HepG2 (cell line): ENCODE data around the gene TMEM253. TPM values are rescaled to one million over a fixed set of nuclear protein-coding genes. Genes with fewer than 3 reads are reported as not detected.
A peak's percentile ranks its signal among the peaks of the same experiment; 100 is the strongest.

Source experiments
- AGO2 ChIP-seq: fragments of 200-400 bp; formaldehyde crosslinking; optimal IDR thresholded peaks from 2 replicates; pipeline ENCODE3; 2017; ENCODE audit warnings: mild to moderate bottlenecking, low read depth, low read length, moderate library complexity
- ARID2 ChIP-seq: sonication (generic); formaldehyde crosslinking; IDR thresholded peaks from 2 replicates; pipeline ENCODE4 v1.8.1; 2022; ENCODE audit warnings: mild to moderate bottlenecking, missing genetic modification reagents, borderline replicate concordance
- ARNT2 ChIP-seq: sonication (generic); formaldehyde crosslinking; IDR thresholded peaks from 2 replicates; pipeline ENCODE4 v1.8.0; 2022; ENCODE audit warnings: mild to moderate bottlenecking, low read depth, missing genetic modification reagents, moderate library complexity
- ARNTL ChIP-seq: sonication (generic); formaldehyde crosslinking; IDR thresholded peaks from 2 replicates; pipeline ENCODE4 v1.4.0; 2020; ENCODE audit warnings: mild to moderate bottlenecking, missing genetic modification reagents
- ATF3 ChIP-seq: sonication (generic); formaldehyde crosslinking; IDR thresholded peaks from 2 replicates; pipeline ENCODE4 v1.4.0; 2020; ENCODE audit warnings: missing genetic modification reagents
- FOXK2 ChIP-seq: fragments of 450-650 bp; IDR thresholded peaks from 2 replicates; pipeline ENCODE4 v1.6.1; 2016
- FOXO1 ChIP-seq: sonication (generic); formaldehyde crosslinking; IDR thresholded peaks from 2 replicates; pipeline ENCODE4 v1.4.0; 2020; ENCODE audit warnings: missing genetic modification reagents
- GLI4 ChIP-seq: sonication (generic); formaldehyde crosslinking; IDR thresholded peaks from 2 replicates; pipeline ENCODE4 v1.5.1; 2020; ENCODE audit warnings: missing genetic modification reagents, mild to moderate bottlenecking, moderate library complexity, borderline replicate concordance
- KDM6A ChIP-seq: IDR thresholded peaks from 2 replicates; pipeline ENCODE4 v1.6.1; 2016; ENCODE audit warnings: low read depth
- NR2F2 ChIP-seq: IDR thresholded peaks from 2 replicates; pipeline ENCODE4 v1.6.1; 2012; ENCODE audit warnings: low read depth, inconsistent platforms, borderline replicate concordance
- PHF5A ChIP-seq: IDR thresholded peaks from one replicate; pipeline ENCODE4 v1.6.1; 2018; ENCODE audit warnings: low read depth, missing genetic modification reagents; ENCODE audit not compliant: unreplicated experiment
- POGZ ChIP-seq: sonication (generic); formaldehyde crosslinking; IDR thresholded peaks from 2 replicates; pipeline ENCODE4 v1.4.0; 2020; ENCODE audit warnings: mild to moderate bottlenecking, missing genetic modification reagents
- PRDM4 ChIP-seq: sonication (generic); formaldehyde crosslinking; IDR thresholded peaks from 2 replicates; pipeline ENCODE4 v1.9.0; 2021; ENCODE audit warnings: missing genetic modification reagents, borderline replicate concordance
- SIN3B ChIP-seq: fragments of 150-350 bp; IDR thresholded peaks from 2 replicates; pipeline ENCODE4 v1.6.1; 2014; ENCODE audit warnings: low read length
- SMYD3 ChIP-seq: sonication (generic); formaldehyde crosslinking; IDR thresholded peaks from 2 replicates; pipeline ENCODE4 v1.8.1; 2023; ENCODE audit warnings: mild to moderate bottlenecking, missing genetic modification reagents
- SNAI1 ChIP-seq: sonication (generic); formaldehyde crosslinking; IDR thresholded peaks from 2 replicates; pipeline ENCODE4 v1.5.0; 2020; ENCODE audit warnings: mild to moderate bottlenecking, missing genetic modification reagents, borderline replicate concordance
- SRF ChIP-seq: IDR thresholded peaks from 2 replicates; pipeline ENCODE4 v1.6.1; 2011; ENCODE audit warnings: mild to moderate bottlenecking, low read depth, low read length, moderate library complexity
- THAP8 ChIP-seq: sonication (generic); formaldehyde crosslinking; IDR thresholded peaks from 2 replicates; pipeline ENCODE4 v1.5.1; 2020; ENCODE audit warnings: missing genetic modification reagents, mild to moderate bottlenecking, borderline replicate concordance
- TOE1 ChIP-seq: sonication (generic); formaldehyde crosslinking; IDR thresholded peaks from 2 replicates; pipeline ENCODE4 v1.4.0; 2020; ENCODE audit warnings: mild to moderate bottlenecking, missing genetic modification reagents
- ZMYM3 ChIP-seq: sonication (generic); formaldehyde crosslinking; IDR thresholded peaks from 2 replicates; pipeline ENCODE4 v1.5.1; 2020; ENCODE audit warnings: mild to moderate bottlenecking, missing genetic modification reagents
- ZNF143 ChIP-seq: sonication (generic); formaldehyde crosslinking; IDR thresholded peaks from 2 replicates; pipeline ENCODE4 v1.4.0; 2020; ENCODE audit warnings: missing genetic modification reagents
- ZNF18 ChIP-seq: sonication (generic); formaldehyde crosslinking; IDR thresholded peaks from 2 replicates; pipeline ENCODE4 v1.8.0; 2022; ENCODE audit warnings: mild to moderate bottlenecking, missing genetic modification reagents; ENCODE audit not compliant: insufficient replicate concordance
- ZNF251 ChIP-seq: sonication (generic); formaldehyde crosslinking; IDR thresholded peaks from 2 replicates; pipeline ENCODE4 v1.9.0; 2021; ENCODE audit warnings: mild to moderate bottlenecking, missing genetic modification reagents
- ZNF256 ChIP-seq: sonication (generic); formaldehyde crosslinking; conservative IDR thresholded peaks from 2 replicates; pipeline ENCODE4 v1.4.0; 2020; ENCODE audit warnings: missing genetic modification reagents
- ZNF282 ChIP-seq: fragments of 450-650 bp; IDR thresholded peaks from 2 replicates; pipeline ENCODE4 v1.6.1; 2018; ENCODE audit not compliant: partially characterized antibody
- ZNF367 ChIP-seq: sonication (generic); formaldehyde crosslinking; IDR thresholded peaks from 2 replicates; pipeline ENCODE4 v1.4.0; 2020; ENCODE audit warnings: missing genetic modification reagents, borderline replicate concordance
- ZNF780A ChIP-seq: sonication (generic); formaldehyde crosslinking; IDR thresholded peaks from 2 replicates; pipeline ENCODE4 v1.8.0; 2022; ENCODE audit warnings: mild to moderate bottlenecking, missing genetic modification reagents, moderate library complexity
- polyA plus RNA-seq, 8 experiments: library from polyadenylated mRNA; depleted of rRNA in 3 of 8; stranded (reverse) in 7 of 8; unstranded in 1 of 8; fragments of >200 nt; fragmentation: Illumina TruSeq in 4 of 8; extraction: Trizol in 4 of 8; gene quantifications; 2 replicates each; pipeline versions ENCODE4 v1.2.1 to v1.2.3, GENCODE V29; 2011 to 2016; ENCODE audit warnings: low read depth in 4 of 8, missing spikeins in 1 of 8, mixed read lengths in 1 of 8; ENCODE audit not compliant: insufficient read depth in 1 of 8
- total RNA-seq, 5 experiments: library from RNA; depleted of rRNA; stranded (reverse); fragments of >200 nt; fragmentation: Illumina TruSeq; extraction: Trizol; gene quantifications; 2 replicates each; pipeline ENCODE4 v1.2.3, GENCODE V29; 2016; ENCODE audit warnings: low read depth in 1 of 5

The TMEM253 gene
- total and polyA plus RNA-seq, 2 of the 13 experiments (the other 11 are each of a cell fraction or from before 2014, with no cell fraction given) = 0.29 to 0.45 TPM

GRCh38 chr14:21092273-21093011 lies 8.4 kb upstream of the TMEM253 start (continued):
- TF ChIP-seq SMYD3 (CRISPR knock-in tag) (0 out of 2 replicates have a peak, but pooled peaks have one; percentile 28), ARNT2 (CRISPR knock-in tag) (peak; percentile 82), FOXK2 (no peak), THAP8 (CRISPR knock-in tag) (no peak), ZNF367 (CRISPR knock-in tag) (no peak), PRDM4 (no peak), KDM6A (CRISPR knock-in tag) (no peak), ZNF143 (CRISPR knock-in tag) (no peak; the same call in 1 of the 2 replicates), FOXO1 (CRISPR knock-in tag) (peak; percentile 81; the same call in 1 of the 2 replicates), ARNTL (CRISPR knock-in tag) (0 out of 2 replicates have a peak, but pooled peaks have one; percentile 30), SIN3B (peak; percentile 75), ZNF18 (CRISPR knock-in tag) (no peak), POGZ (peak; percentile 94), PHF5A (peak; percentile 82), ZNF256 (CRISPR knock-in tag) (no peak), SRF (no peak), TOE1 (peak; percentile 91; the same call in 1 of the 2 replicates), ZNF780A (CRISPR knock-in tag) (peak; percentile 58; the same call in 1 of the 2 replicates), SNAI1 (no peak), NR2F2 (no peak; the same call in 1 of the 2 replicates), AGO2 (peak; percentile 97), ARID2 (CRISPR knock-in tag) (0 out of 2 replicates have a peak, but pooled peaks have one; percentile 42), ZNF251 (CRISPR knock-in tag) (no peak), ATF3 (peak; percentile 69), ZMYM3 (CRISPR knock-in tag) (peak; percentile 59; the same call in 1 of the 2 replicates), GLI4 (CRISPR knock-in tag) (peak; percentile 80; the same call in 1 of the 2 replicates), ZNF282 (no peak)
